AG10803 (cell line): ENCODE results near the gene CDK3.

Experiments used
- DNase-seq: peaks from one replicate; pipeline ENCODE4 v3.0.0; 2010; ENCODE audit warnings: low read depth
- H3K4me3 ChIP-seq: 2 replicates; pipeline ENCODE4 v1.5.1; 2011; ENCODE audit warnings: mild to moderate bottlenecking, low read length, control low read depth
- CTCF ChIP-seq: conservative IDR thresholded peaks from 2 replicates; pipeline ENCODE4 v1.5.1; 2011; ENCODE audit warnings: mild to moderate bottlenecking, low read length, control low read depth, inconsistent platforms

CDK3 gene

GRCh38 chr17:76051561-76051960, 50.9 kb downstream of the CDK3 start:
- TF ChIP-seq CTCF, result no peak
- DNase-seq, result no peak
- H3K4me3 ChIP-seq, result no peak overlapping the region

- DNase-seq, result no peak
- TF ChIP-seq CTCF, result no peak
- no peak overlapping the region for H3K4me3 ChIP-seq
These were observed 52.8 kb downstream of the CDK3 start for GRCh38 chr17:76053246-76054111.

- no peak overlapping the region for H3K4me3 ChIP-seq
- no peak for TF ChIP-seq CTCF
- DNase-seq, result no peak
These were observed 53.4 kb downstream of the CDK3 start for GRCh38 chr17:76054112-76054476.
